HG02588 (cell line): ENCODE measurements around the gene NDUFB4.
A peak's percentile ranks its signal among the peaks of the same experiment; 100 is the strongest.

ENCODE experiments used
- ATAC-seq: cut with Tn5 transposase; IDR thresholded peaks from one replicate; pipeline ENCODE4 v1.9.1; 2021; ENCODE audit warnings: mild to moderate bottlenecking, moderate library complexity; ENCODE audit not compliant: unreplicated experiment

NDUFB4 gene

GRCh38 chr3:120596116-120596852 lies at the start of gene NDUFB4:
NDUFB4 (plus strand) TSS chr3:120596336; CDS start chr3:120596360, 24 bp downstream.
- ATAC-seq = peak; percentile 93

GRCh38 chr3:120550546-120550945 lies 45.6 kb upstream of the NDUFB4 start:
- no peak for ATAC-seq

GRCh38 chr3:120552184-120553172 lies 43.7 kb upstream of the NDUFB4 start:
- no peak for ATAC-seq

GRCh38 chr3:120554812-120555606 lies 41.1 kb upstream of the NDUFB4 start:
- ATAC-seq = no peak

DNA sequence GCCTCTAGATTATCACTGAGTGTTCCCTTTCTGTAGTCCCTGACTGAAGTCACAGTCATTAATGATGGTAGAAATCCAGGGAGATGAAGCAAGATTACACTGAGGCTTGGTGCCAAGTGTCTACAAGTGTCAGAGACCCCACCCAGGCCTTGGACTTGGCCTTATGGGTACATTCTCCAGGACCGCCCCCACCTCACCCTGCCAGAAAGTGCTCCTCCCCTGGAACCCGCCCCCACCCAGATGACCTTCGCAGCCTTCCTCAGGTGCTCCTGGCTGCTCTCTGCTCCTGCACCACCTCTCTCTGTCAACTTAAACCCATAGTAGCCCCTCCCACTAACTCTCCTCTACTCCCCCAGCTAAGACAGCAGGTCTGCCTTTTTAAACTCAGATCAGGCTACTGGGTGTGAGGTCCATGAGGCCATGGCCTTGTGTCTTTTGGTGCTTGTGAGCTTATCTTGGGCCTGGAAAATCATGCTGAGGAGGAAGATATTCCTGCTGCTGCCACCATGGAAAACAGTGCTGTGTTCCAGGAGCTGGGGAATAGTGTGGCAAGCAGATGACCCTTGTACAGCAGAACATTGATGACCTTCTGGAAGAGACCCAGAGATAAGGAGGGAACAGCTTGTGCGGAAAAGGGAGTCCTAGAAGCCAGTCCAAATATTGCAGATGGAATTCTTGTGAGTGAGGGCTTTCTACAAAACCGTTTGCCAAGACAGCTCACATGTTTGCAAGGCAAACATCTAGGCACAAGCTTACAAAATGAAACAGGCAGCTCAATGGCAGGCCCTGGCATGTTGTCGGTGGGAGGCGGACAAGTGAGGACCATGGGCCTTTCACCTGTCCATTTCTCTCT lies 40.3 kb upstream of the NDUFB4 start:
- no peak for ATAC-seq

- ATAC-seq = no peak
Measured at GRCh38 chr3:120557115-120557514, 39.0 kb upstream of the NDUFB4 start.

- peak; percentile 89 for ATAC-seq
Measured at GRCh38 chr3:120558771-120559241, 37.3 kb upstream of the NDUFB4 start.

- ATAC-seq = peak; percentile 30
Measured at GRCh38 chr3:120559242-120560061, 36.7 kb upstream of the NDUFB4 start.

GRCh38 chr3:120560304-120561250 lies 35.6 kb upstream of the NDUFB4 start:
- ATAC-seq = no peak

- ATAC-seq = peak; percentile 48
Measured at GRCh38 chr3:120561251-120562045, 34.7 kb upstream of the NDUFB4 start.

DNA sequence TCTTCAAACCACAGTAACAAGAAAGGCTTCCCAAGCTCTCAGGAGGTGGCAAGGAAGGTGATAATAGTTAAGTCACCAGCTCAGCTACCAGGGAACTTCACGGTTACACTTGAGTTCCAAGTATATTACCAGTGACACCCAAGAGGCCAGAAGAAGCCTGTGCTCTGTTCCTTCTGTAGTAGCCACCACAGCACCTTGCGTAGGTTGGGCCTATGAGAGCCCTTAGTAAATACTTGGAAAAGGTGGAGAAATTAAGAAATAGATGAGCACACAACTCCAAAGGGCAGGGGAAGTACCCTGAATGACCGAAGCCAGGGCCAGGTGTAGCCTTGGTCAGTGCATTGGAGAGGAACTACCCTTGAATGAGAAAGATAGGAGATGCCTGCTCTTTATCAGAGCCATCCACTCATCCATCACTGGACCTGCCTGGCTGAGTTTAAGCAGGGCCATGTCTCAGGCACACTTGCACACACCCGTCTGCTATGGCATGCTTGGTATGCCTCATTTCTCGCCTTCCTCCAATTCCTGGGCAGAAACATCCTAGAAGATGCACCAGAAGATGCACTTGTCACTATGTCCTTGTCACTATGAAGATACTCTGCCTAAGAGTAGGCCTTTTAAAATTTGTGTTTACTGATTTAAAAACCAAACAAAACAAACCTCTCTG lies 32.6 kb upstream of the NDUFB4 start:
- no peak for ATAC-seq

- ATAC-seq = no peak
Measured at GRCh38 chr3:120566243-120566975, 29.7 kb upstream of the NDUFB4 start.

- ATAC-seq = no peak
Measured at GRCh38 chr3:120567370-120568201, 28.6 kb upstream of the NDUFB4 start.

- ATAC-seq = no peak
Measured at GRCh38 chr3:120568202-120568531, 28.0 kb upstream of the NDUFB4 start.

DNA sequence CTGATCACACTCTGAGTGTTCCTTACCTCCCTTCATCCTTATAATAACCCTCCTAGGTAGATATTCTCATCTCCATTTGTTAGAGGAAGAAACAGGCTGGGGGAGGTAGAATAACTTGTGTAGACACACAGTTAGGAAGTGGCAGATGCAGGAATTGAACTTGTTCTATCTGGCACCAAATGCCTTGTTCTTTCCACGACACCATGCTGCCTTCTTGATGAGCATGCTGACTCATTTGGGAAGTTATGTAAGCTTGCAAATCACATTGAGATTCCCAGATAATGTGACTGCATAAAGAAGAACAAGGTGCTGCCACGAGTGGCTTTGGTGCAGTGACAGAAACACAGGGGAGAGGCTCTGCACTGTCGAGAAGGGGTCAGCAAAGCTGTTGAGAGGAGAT lies 27.5 kb upstream of the NDUFB4 start:
- no peak for ATAC-seq
